Neural cell (in vitro differentiated cells): Measurements from ENCODE around the gene OCSTAMP.

Experiments
- EZH2 ChIP-seq: fragments of 200-600, 300-800 bp; shearing (Covaris generic), sonication (generic); IDR thresholded peaks from 2 replicates; pipeline ENCODE4 v1.6.1; 2014; ENCODE audit warnings: antibody characterized with exemption, low read length, borderline replicate concordance, mild to moderate bottlenecking; ENCODE audit not compliant: insufficient read depth, poor library complexity, severe bottlenecking
- MXI1 ChIP-seq: fragments of 450-650 bp; conservative IDR thresholded peaks from 2 replicates; pipeline ENCODE4 v1.6.1; 2014; ENCODE audit warnings: antibody characterized with exemption, mild to moderate bottlenecking; ENCODE audit not compliant: poor library complexity, severe bottlenecking
- POLR2AphosphoS5 ChIP-seq: IDR thresholded peaks from 2 replicates; pipeline ENCODE4 v1.6.1; 2012
- RAD21 ChIP-seq: fragments of 450-650 bp; conservative IDR thresholded peaks from 2 replicates; pipeline ENCODE4 v1.6.1; 2014; ENCODE audit warnings: antibody characterized with exemption, mild to moderate bottlenecking, moderate library complexity
- SMC3 ChIP-seq: fragments of 450-650 bp; conservative IDR thresholded peaks from 2 replicates; pipeline ENCODE4 v1.6.1; 2014; ENCODE audit warnings: antibody characterized with exemption, mild to moderate bottlenecking, moderate library complexity; ENCODE audit not compliant: poor library complexity
- TAF1 ChIP-seq: IDR thresholded peaks from 2 replicates; pipeline ENCODE4 v1.6.1; 2012; ENCODE audit warnings: low read depth
- TF ChIP-seq, protein P1 (sequence below): IDR thresholded peaks from 2 replicates; pipeline ENCODE4 v1.6.1; 2012; ENCODE audit warnings: borderline replicate concordance
- TF ChIP-seq, protein P2 (sequence below): fragments of 450-650 bp; IDR thresholded peaks from 2 replicates; pipeline ENCODE4 v1.5.1; 2014; ENCODE audit warnings: antibody characterized with exemption, mild to moderate bottlenecking, moderate library complexity; ENCODE audit not compliant: poor library complexity, severe bottlenecking

DNA sequence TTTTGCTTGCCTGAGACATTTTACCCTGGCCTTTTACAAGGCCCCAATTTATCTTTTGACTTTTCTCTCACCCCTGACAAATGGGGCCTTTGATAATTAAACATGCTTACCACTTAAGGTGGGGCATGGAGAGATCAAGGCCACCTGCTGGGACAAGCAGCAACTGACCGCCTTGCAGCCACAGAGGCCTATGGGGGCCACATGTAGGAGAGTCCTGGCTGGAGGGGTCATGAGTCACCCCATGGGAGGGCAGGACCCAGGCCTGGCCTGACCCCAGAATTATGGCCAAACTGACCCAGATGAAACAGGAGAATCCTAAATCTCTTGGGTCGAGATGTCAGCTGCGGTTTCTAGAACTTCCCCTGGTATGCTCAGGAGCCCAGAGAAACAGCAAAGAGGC is 8.5 kb upstream of the OCSTAMP start:
- TF ChIP-seq EZH2: no peak
- TF ChIP-seq, protein P1, sequence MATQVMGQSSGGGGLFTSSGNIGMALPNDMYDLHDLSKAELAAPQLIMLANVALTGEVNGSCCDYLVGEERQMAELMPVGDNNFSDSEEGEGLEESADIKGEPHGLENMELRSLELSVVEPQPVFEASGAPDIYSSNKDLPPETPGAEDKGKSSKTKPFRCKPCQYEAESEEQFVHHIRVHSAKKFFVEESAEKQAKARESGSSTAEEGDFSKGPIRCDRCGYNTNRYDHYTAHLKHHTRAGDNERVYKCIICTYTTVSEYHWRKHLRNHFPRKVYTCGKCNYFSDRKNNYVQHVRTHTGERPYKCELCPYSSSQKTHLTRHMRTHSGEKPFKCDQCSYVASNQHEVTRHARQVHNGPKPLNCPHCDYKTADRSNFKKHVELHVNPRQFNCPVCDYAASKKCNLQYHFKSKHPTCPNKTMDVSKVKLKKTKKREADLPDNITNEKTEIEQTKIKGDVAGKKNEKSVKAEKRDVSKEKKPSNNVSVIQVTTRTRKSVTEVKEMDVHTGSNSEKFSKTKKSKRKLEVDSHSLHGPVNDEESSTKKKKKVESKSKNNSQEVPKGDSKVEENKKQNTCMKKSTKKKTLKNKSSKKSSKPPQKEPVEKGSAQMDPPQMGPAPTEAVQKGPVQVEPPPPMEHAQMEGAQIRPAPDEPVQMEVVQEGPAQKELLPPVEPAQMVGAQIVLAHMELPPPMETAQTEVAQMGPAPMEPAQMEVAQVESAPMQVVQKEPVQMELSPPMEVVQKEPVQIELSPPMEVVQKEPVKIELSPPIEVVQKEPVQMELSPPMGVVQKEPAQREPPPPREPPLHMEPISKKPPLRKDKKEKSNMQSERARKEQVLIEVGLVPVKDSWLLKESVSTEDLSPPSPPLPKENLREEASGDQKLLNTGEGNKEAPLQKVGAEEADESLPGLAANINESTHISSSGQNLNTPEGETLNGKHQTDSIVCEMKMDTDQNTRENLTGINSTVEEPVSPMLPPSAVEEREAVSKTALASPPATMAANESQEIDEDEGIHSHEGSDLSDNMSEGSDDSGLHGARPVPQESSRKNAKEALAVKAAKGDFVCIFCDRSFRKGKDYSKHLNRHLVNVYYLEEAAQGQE: no peak
- TF ChIP-seq, protein P2, sequence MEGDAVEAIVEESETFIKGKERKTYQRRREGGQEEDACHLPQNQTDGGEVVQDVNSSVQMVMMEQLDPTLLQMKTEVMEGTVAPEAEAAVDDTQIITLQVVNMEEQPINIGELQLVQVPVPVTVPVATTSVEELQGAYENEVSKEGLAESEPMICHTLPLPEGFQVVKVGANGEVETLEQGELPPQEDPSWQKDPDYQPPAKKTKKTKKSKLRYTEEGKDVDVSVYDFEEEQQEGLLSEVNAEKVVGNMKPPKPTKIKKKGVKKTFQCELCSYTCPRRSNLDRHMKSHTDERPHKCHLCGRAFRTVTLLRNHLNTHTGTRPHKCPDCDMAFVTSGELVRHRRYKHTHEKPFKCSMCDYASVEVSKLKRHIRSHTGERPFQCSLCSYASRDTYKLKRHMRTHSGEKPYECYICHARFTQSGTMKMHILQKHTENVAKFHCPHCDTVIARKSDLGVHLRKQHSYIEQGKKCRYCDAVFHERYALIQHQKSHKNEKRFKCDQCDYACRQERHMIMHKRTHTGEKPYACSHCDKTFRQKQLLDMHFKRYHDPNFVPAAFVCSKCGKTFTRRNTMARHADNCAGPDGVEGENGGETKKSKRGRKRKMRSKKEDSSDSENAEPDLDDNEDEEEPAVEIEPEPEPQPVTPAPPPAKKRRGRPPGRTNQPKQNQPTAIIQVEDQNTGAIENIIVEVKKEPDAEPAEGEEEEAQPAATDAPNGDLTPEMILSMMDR: no peak
- TF ChIP-seq TAF1: no peak
- no peak for TF ChIP-seq MXI1
- TF ChIP-seq RAD21: no peak
- TF ChIP-seq POLR2AphosphoS5: no peak
- no peak for TF ChIP-seq SMC3
